ENCODE measurements around the gene GNL2. TPM values are rescaled to one million over a fixed set of nuclear protein-coding genes. Genes with fewer than 3 reads are reported as not detected.

The GNL2 gene
- total and polyA plus RNA-seq, 10 of the 15 experiments (the other 5 are each of a cell fraction or from before 2014, with no cell fraction given): 64.2 to 167 (median 88.2) TPM

DNA sequence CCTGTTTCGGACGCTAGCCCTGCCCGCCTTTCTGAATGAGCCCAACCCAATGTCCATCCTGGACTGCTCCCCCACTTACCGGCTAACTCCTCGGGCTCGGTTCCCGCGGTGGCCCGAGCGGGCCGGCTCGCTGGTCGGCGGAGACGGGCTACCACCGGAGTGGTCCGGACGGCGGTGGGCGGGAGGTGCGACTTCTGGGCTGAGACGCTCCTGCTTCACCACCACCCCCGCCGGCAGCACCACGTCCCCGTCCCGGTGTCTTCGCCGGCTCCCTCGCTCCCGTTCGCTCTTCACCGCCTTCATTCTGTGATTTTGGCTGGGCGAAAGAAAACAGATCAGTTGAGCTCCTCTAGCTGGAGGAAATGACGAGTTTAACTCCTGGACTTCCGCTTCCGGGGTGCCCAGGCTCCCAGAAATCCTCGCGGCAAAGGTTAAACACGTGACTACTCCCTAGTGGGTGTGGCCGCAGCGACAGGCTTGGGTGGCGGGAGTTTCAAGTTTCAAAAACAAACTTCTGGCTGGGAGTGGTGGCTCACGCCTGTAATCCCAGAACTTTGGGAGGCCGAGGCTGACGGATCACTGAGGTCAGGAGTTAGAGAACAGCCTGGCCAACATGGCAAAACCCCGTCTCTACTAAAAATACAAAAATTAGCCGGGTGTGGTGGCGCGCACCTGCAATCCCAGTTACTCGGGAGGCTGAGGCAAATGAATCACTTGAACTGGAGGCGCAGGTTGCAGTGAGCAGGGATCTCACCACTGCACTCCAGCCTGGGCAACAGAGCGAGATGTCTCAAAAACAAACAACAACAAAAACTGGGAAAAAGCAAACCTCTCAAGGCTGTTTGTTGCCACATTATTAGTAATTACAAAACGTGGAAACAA, 41.6 kb downstream of the GNL2 start, which contains the start of gene SNIP1 (continued):
- TF ChIP-seq, protein P1, sequence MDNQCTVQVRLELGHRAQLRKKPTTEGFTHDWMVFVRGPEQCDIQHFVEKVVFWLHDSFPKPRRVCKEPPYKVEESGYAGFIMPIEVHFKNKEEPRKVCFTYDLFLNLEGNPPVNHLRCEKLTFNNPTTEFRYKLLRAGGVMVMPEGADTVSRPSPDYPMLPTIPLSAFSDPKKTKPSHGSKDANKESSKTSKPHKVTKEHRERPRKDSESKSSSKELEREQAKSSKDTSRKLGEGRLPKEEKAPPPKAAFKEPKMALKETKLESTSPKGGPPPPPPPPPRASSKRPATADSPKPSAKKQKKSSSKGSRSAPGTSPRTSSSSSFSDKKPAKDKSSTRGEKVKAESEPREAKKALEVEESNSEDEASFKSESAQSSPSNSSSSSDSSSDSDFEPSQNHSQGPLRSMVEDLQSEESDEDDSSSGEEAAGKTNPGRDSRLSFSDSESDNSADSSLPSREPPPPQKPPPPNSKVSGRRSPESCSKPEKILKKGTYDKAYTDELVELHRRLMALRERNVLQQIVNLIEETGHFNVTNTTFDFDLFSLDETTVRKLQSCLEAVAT (IDR thresholded peaks at IDR 0.05): peak; percentile 76; the same call in 1 of the 2 replicates
- no peak for TF ChIP-seq CBX3 (IDR thresholded peaks at IDR 0.05; ENCODE audit: borderline replicate concordance, low read depth)
- peak; percentile 67; the same call in 1 of the 2 replicates for TF ChIP-seq BACH1 (IDR thresholded peaks at IDR 0.05; ENCODE audit: borderline replicate concordance)
- no peak for TF ChIP-seq PAX5 (IDR thresholded peaks at IDR 0.05; ENCODE audit: borderline replicate concordance, low read depth, low read length)
- TF ChIP-seq EZH2 (IDR thresholded peaks at IDR 0.05; ENCODE audit: borderline replicate concordance, control insufficient read depth, low read depth, low read length): no peak
- peak; percentile 32 for TF ChIP-seq SP1 (IDR thresholded peaks at IDR 0.05; ENCODE audit: low read depth, low read length)
- 0 out of 2 replicates have a peak, but pooled peaks have one; percentile 68 for TF ChIP-seq TAF1 (IDR thresholded peaks at IDR 0.05; ENCODE audit: borderline replicate concordance, low read depth, low read length)
- TF ChIP-seq POLR2A (IDR thresholded peaks at IDR 0.05; ENCODE audit: low read depth, low read length): peak; percentile 89
- peak; percentile 45; the same call in 1 of the 2 replicates for TF ChIP-seq TBL1XR1 (IDR thresholded peaks at IDR 0.05; ENCODE audit: low read depth, low read length)
- peak; percentile 79 for TF ChIP-seq HCFC1 (IDR thresholded peaks at IDR 0.05; ENCODE audit: low read length)
- TF ChIP-seq, protein P2, sequence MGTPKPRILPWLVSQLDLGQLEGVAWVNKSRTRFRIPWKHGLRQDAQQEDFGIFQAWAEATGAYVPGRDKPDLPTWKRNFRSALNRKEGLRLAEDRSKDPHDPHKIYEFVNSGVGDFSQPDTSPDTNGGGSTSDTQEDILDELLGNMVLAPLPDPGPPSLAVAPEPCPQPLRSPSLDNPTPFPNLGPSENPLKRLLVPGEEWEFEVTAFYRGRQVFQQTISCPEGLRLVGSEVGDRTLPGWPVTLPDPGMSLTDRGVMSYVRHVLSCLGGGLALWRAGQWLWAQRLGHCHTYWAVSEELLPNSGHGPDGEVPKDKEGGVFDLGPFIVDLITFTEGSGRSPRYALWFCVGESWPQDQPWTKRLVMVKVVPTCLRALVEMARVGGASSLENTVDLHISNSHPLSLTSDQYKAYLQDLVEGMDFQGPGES (IDR thresholded peaks at IDR 0.05): no peak
- peak; percentile 33; the same call in 1 of the 2 replicates for TF ChIP-seq LARP7 (IDR thresholded peaks at IDR 0.05)
- TF ChIP-seq, protein P3, sequence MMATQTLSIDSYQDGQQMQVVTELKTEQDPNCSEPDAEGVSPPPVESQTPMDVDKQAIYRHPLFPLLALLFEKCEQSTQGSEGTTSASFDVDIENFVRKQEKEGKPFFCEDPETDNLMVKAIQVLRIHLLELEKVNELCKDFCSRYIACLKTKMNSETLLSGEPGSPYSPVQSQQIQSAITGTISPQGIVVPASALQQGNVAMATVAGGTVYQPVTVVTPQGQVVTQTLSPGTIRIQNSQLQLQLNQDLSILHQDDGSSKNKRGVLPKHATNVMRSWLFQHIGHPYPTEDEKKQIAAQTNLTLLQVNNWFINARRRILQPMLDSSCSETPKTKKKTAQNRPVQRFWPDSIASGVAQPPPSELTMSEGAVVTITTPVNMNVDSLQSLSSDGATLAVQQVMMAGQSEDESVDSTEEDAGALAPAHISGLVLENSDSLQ (IDR thresholded peaks at IDR 0.05): peak; percentile 42; the same call in 1 of the 2 replicates
- peak; percentile 56 for TF ChIP-seq KLF5 (IDR thresholded peaks at IDR 0.05; ENCODE audit: partially characterized antibody)
- no peak for TF ChIP-seq ZSCAN29 (IDR thresholded peaks at IDR 0.05)
- no peak for TF ChIP-seq SMARCA5 (IDR thresholded peaks at IDR 0.05)
- TF ChIP-seq WRNIP1 (IDR thresholded peaks at IDR 0.05; ENCODE audit: borderline replicate concordance, low read depth, low read length): no peak
- no peak for TF ChIP-seq RBBP5 (conservative IDR thresholded peaks at IDR 0.05)
- 0 out of 2 replicates have a peak, but pooled peaks have one; percentile 33 for TF ChIP-seq POLR2AphosphoS2 (IDR thresholded peaks at IDR 0.05; ENCODE audit: low read depth, low read length)
- TF ChIP-seq, protein P4, sequence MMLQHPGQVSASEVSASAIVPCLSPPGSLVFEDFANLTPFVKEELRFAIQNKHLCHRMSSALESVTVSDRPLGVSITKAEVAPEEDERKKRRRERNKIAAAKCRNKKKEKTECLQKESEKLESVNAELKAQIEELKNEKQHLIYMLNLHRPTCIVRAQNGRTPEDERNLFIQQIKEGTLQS (IDR thresholded peaks at IDR 0.05; ENCODE audit: borderline replicate concordance, extremely low read depth, low read depth, low read length): peak; percentile 74; the same call in 1 of the 2 replicates
- TF ChIP-seq ZNF24 (IDR thresholded peaks at IDR 0.05): no peak
- TF ChIP-seq, protein P5, sequence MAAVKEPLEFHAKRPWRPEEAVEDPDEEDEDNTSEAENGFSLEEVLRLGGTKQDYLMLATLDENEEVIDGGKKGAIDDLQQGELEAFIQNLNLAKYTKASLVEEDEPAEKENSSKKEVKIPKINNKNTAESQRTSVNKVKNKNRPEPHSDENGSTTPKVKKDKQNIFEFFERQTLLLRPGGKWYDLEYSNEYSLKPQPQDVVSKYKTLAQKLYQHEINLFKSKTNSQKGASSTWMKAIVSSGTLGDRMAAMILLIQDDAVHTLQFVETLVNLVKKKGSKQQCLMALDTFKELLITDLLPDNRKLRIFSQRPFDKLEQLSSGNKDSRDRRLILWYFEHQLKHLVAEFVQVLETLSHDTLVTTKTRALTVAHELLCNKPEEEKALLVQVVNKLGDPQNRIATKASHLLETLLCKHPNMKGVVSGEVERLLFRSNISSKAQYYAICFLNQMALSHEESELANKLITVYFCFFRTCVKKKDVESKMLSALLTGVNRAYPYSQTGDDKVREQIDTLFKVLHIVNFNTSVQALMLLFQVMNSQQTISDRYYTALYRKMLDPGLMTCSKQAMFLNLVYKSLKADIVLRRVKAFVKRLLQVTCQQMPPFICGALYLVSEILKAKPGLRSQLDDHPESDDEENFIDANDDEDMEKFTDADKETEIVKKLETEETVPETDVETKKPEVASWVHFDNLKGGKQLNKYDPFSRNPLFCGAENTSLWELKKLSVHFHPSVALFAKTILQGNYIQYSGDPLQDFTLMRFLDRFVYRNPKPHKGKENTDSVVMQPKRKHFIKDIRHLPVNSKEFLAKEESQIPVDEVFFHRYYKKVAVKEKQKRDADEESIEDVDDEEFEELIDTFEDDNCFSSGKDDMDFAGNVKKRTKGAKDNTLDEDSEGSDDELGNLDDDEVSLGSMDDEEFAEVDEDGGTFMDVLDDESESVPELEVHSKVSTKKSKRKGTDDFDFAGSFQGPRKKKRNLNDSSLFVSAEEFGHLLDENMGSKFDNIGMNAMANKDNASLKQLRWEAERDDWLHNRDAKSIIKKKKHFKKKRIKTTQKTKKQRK (IDR thresholded peaks at IDR 0.05; ENCODE audit: low read depth, low read length): no peak
- no peak for TF ChIP-seq ASH2L (IDR thresholded peaks at IDR 0.05; ENCODE audit: borderline replicate concordance, low read depth)
